ENCODE measurements around the gene KRCC1. TPM values are rescaled to one million over a fixed set of nuclear protein-coding genes. Genes with fewer than 3 reads are reported as not detected.

Gene KRCC1
- polyA plus RNA-seq, 1 donor from 2014 or later = 26.6 TPM

DNA sequence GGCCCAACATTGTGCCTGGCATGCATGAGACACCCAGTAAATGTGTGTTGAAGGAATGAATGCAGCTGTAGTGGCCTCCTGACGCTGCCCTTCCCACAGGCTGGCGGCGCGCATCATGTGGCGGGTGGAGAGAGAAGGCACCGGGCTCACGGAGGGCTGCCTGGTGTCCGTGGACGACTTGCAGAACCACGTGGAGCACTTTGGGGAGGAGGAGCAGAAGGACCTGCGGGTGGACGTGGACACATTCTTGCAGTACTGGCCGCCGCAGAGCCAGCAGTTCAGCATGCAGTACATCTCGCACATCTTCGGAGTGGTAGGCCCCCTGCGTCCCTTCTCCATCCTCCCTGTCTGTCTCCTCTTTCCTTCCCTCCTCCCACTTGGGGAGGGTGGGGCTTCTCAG lies 32.2 kb upstream of the KRCC1 start:
- Histone ChIP-seq H3K4me3 (ENCODE audit: low read length) (no peak overlapping the region), H2AFZ (ENCODE audit: low read depth, low read length) (no peak overlapping the region), H3K9me3 (ENCODE audit: low read length) (no peaks in the 10 kb centered on the region), H4K20me1 (ENCODE audit: insufficient read depth) (no peaks in the 10 kb centered on the region), H3K4me2 (ENCODE audit: low read length) (no peak overlapping the region), H3K27ac (ENCODE audit: low read length) (no peak overlapping the region), H3K79me2 (replicated peaks; ENCODE audit: insufficient read depth, low read length) (no peaks in the 10 kb centered on the region), H3K27me3 (ENCODE audit: insufficient read depth, low read depth, low read length) (no peaks in the 10 kb centered on the region), H3F3A (ENCODE audit: insufficient read depth, low read length, poor library complexity, severe bottlenecking) (no peaks in the 10 kb centered on the region), H3K9me2 (ENCODE audit: insufficient read depth, low read length) (no peaks in the 10 kb centered on the region), H3K9ac (ENCODE audit: low read length) (no peak overlapping the region), H3K36me3 (ENCODE audit: insufficient read depth, low read length) (no peaks in the 10 kb centered on the region)
- TF ChIP-seq, protein P1, sequence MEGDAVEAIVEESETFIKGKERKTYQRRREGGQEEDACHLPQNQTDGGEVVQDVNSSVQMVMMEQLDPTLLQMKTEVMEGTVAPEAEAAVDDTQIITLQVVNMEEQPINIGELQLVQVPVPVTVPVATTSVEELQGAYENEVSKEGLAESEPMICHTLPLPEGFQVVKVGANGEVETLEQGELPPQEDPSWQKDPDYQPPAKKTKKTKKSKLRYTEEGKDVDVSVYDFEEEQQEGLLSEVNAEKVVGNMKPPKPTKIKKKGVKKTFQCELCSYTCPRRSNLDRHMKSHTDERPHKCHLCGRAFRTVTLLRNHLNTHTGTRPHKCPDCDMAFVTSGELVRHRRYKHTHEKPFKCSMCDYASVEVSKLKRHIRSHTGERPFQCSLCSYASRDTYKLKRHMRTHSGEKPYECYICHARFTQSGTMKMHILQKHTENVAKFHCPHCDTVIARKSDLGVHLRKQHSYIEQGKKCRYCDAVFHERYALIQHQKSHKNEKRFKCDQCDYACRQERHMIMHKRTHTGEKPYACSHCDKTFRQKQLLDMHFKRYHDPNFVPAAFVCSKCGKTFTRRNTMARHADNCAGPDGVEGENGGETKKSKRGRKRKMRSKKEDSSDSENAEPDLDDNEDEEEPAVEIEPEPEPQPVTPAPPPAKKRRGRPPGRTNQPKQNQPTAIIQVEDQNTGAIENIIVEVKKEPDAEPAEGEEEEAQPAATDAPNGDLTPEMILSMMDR (IDR thresholded peaks at IDR 0.05; ENCODE audit: poor library complexity, severe bottlenecking) = no peak
- TF ChIP-seq MXI1 (conservative IDR thresholded peaks at IDR 0.05; ENCODE audit: poor library complexity, severe bottlenecking) = no peak
- TF ChIP-seq SMC3 (conservative IDR thresholded peaks at IDR 0.05; ENCODE audit: poor library complexity) = no peak
- TF ChIP-seq, protein P2, sequence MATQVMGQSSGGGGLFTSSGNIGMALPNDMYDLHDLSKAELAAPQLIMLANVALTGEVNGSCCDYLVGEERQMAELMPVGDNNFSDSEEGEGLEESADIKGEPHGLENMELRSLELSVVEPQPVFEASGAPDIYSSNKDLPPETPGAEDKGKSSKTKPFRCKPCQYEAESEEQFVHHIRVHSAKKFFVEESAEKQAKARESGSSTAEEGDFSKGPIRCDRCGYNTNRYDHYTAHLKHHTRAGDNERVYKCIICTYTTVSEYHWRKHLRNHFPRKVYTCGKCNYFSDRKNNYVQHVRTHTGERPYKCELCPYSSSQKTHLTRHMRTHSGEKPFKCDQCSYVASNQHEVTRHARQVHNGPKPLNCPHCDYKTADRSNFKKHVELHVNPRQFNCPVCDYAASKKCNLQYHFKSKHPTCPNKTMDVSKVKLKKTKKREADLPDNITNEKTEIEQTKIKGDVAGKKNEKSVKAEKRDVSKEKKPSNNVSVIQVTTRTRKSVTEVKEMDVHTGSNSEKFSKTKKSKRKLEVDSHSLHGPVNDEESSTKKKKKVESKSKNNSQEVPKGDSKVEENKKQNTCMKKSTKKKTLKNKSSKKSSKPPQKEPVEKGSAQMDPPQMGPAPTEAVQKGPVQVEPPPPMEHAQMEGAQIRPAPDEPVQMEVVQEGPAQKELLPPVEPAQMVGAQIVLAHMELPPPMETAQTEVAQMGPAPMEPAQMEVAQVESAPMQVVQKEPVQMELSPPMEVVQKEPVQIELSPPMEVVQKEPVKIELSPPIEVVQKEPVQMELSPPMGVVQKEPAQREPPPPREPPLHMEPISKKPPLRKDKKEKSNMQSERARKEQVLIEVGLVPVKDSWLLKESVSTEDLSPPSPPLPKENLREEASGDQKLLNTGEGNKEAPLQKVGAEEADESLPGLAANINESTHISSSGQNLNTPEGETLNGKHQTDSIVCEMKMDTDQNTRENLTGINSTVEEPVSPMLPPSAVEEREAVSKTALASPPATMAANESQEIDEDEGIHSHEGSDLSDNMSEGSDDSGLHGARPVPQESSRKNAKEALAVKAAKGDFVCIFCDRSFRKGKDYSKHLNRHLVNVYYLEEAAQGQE (IDR thresholded peaks at IDR 0.05; ENCODE audit: borderline replicate concordance) = no peak
- TF ChIP-seq TAF1 (IDR thresholded peaks at IDR 0.05; ENCODE audit: low read depth) = no peak
- TF ChIP-seq POLR2AphosphoS5 (IDR thresholded peaks at IDR 0.05) = no peak
- no peak for TF ChIP-seq EZH2 (IDR thresholded peaks at IDR 0.05; ENCODE audit: borderline replicate concordance, insufficient read depth, low read length, poor library complexity, severe bottlenecking)
- no peak for TF ChIP-seq EP300 (conservative IDR thresholded peaks at IDR 0.05; ENCODE audit: poor library complexity, severe bottlenecking)

DNA sequence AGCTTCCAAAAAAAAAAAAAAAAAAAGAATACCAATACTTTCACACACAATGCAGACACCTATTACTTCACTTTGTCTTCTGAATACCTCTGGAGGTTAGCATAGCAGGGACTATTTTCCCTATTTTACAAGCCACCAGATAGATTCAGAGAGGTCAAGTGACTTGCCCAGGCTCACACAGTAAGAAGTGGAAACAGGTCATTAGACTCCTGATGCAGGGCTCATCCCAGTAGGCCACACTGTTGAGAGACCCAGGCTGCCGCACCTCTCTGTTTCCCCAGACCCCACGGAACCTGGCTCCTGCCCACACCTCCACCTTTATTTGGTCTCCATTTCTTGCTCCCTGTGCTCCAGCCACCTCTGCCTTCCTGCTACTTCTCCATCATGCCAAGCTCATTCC lies 31.5 kb upstream of the KRCC1 start:
- no peak for TF ChIP-seq POLR2AphosphoS5 (IDR thresholded peaks at IDR 0.05)
- TF ChIP-seq TAF1 (IDR thresholded peaks at IDR 0.05; ENCODE audit: low read depth) = no peak
- H3F3A ChIP-seq (ENCODE audit: insufficient read depth, low read length, poor library complexity, severe bottlenecking) = no peaks in the 10 kb centered on the region

DNA sequence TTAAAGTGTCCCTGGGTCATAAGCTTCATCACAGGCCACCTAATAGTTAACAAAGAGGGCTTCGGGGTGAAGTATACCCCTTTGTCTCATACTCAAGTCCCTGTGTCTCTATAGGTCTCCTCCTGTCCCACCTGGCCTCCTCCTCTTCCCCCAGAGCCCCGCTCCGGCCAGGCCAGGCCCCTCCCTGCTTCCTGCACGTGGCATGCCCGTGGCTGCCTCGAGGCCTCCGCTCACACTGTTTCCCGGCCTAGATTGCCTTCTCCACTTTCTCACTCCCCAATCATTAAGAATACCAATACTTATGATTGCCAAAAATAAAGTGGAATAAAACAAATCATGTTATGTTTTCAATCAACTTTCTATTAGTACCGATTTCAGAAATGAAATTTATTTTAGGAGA lies 30.8 kb upstream of the KRCC1 start:
- Histone ChIP-seq H4K20me1 (ENCODE audit: insufficient read depth) (no peaks in the 10 kb centered on the region), H3K9me3 (ENCODE audit: low read length) (no peaks in the 10 kb centered on the region), H2AFZ (ENCODE audit: low read depth, low read length) (no peak overlapping the region), H3K79me2 (replicated peaks; ENCODE audit: insufficient read depth, low read length) (no peaks in the 10 kb centered on the region), H3K36me3 (ENCODE audit: insufficient read depth, low read length) (no peaks in the 10 kb centered on the region), H3K4me2 (ENCODE audit: low read length) (no peak overlapping the region), H3K27ac (ENCODE audit: low read length) (no peak overlapping the region), H3K27me3 (ENCODE audit: insufficient read depth, low read depth, low read length) (no peaks in the 10 kb centered on the region), H3F3A (ENCODE audit: insufficient read depth, low read length, poor library complexity, severe bottlenecking) (no peaks in the 10 kb centered on the region), H3K4me3 (ENCODE audit: low read length) (no peak overlapping the region), H3K9ac (ENCODE audit: low read length) (no peak overlapping the region), H3K9me2 (ENCODE audit: insufficient read depth, low read length) (no peaks in the 10 kb centered on the region)
- TF ChIP-seq, protein P1 (IDR thresholded peaks at IDR 0.05; ENCODE audit: poor library complexity, severe bottlenecking) = no peak
- TF ChIP-seq RAD21 (conservative IDR thresholded peaks at IDR 0.05) = no peak
- TF ChIP-seq MXI1 (conservative IDR thresholded peaks at IDR 0.05; ENCODE audit: poor library complexity, severe bottlenecking) = no peak
- TF ChIP-seq SMC3 (conservative IDR thresholded peaks at IDR 0.05; ENCODE audit: poor library complexity) = no peak
- no peak for TF ChIP-seq POLR2AphosphoS5 (IDR thresholded peaks at IDR 0.05)
- no peak for TF ChIP-seq EP300 (conservative IDR thresholded peaks at IDR 0.05; ENCODE audit: poor library complexity, severe bottlenecking)
- TF ChIP-seq, protein P2 (IDR thresholded peaks at IDR 0.05; ENCODE audit: borderline replicate concordance) = no peak
- no peak for TF ChIP-seq TAF1 (IDR thresholded peaks at IDR 0.05; ENCODE audit: low read depth)
- TF ChIP-seq EZH2 (IDR thresholded peaks at IDR 0.05; ENCODE audit: borderline replicate concordance, insufficient read depth, low read length, poor library complexity, severe bottlenecking) = no peak

More for the DNA sequence above, 31.5 kb upstream of the KRCC1 start:
- no peak overlapping the region for H3K4me3 ChIP-seq (ENCODE audit: low read length)
- no peak overlapping the region for H3K27ac ChIP-seq (ENCODE audit: low read length)
- no peak overlapping the region for H2AFZ ChIP-seq (ENCODE audit: low read depth, low read length)
- H3K4me2 ChIP-seq (ENCODE audit: low read length) = no peak overlapping the region
- H3K9me3 ChIP-seq (ENCODE audit: low read length) = no peaks in the 10 kb centered on the region
- H3K9me2 ChIP-seq (ENCODE audit: insufficient read depth, low read length) = no peaks in the 10 kb centered on the region
- no peaks in the 10 kb centered on the region for H3K27me3 ChIP-seq (ENCODE audit: insufficient read depth, low read depth, low read length)
- H4K20me1 ChIP-seq (ENCODE audit: insufficient read depth) = no peaks in the 10 kb centered on the region
- no peaks in the 10 kb centered on the region for H3K36me3 ChIP-seq (ENCODE audit: insufficient read depth, low read length)
- no peak overlapping the region for H3K9ac ChIP-seq (ENCODE audit: low read length)
- no peaks in the 10 kb centered on the region for H3K79me2 ChIP-seq (replicated peaks; ENCODE audit: insufficient read depth, low read length)
